Measurements from ENCODE around the gene TNC.

GRCh38 chr9:115121181-115121580, 3.2 kb upstream of the TNC start:
- TF ChIP-seq EP300 (IDR thresholded peaks at IDR 0.05): no peak
- TF ChIP-seq CTCF (IDR thresholded peaks at IDR 0.05): no peak
- no peak for TF ChIP-seq POLR2A (IDR thresholded peaks at IDR 0.05)
- no peak for TF ChIP-seq POLR2AphosphoS5 (IDR thresholded peaks at IDR 0.05)

Data from stomach (tissue), 4 donors.